GM21423 (cell line): ENCODE measurements around the gene UCP2.
"Not testable (repeated sequence)": the region's sequence is repeated elsewhere in the genome, so short reads cannot be mapped to it uniquely, and the experiment has no call there.

ENCODE experiments used
- ATAC-seq: cut with Tn5 transposase; IDR thresholded peaks from one replicate; pipeline ENCODE4 v1.9.1; 2021; ENCODE audit warnings: mild to moderate bottlenecking, moderate library complexity; ENCODE audit not compliant: unreplicated experiment

Gene UCP2

DNA sequence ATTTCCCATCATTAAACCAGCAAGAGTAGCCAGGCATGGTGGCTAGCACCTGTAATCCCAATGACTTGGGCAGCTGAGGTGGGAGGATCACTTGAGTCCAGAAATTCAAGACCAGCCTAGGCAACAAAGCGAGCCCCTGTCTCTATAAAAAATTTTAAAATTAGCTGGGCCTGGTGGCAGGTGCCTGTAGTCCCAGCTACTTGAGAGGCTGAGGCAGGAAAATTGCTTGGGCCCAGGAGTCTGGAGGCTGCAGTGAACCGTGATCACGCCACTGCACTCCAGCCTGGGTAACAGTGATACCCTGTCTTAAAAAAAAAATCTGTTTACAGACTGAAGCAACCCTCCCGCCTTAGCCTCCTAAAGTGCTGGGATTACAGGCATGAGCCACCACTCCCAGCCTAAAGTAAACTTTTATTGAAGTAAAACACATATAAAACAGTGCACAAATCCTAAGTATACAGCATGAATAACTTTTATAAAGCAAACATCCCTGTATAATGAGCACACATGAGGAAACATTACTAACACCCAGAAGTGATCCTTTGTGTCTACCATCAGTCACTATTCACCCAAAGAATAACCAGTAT, 13.6 kb upstream of the UCP2 start:
- ATAC-seq, result no peak

- peak; percentile 50 for ATAC-seq
Observed at GRCh38 chr11:73995731-73996130, 13.1 kb upstream of the UCP2 start.

DNA sequence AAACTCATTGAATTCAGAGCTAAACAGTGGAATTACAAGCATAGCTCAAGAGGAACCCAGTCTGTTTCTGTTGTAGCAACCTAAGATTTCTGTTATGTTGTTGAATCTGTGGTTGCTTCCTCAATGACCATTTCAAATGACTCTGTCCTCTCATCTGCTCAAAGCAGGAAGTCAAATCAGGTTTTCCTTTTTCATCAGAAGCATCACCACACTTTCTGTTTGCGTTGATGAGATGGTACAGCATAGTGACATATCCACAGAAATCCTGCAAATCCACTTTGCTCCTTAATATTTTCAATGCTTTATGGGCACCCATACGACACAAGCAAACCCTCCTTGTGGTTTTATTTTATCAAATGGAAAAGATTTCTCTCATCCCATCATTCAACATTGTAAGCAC, 12.6 kb upstream of the UCP2 start:
- ATAC-seq, result peak; percentile 44

- no peak for ATAC-seq
Observed at GRCh38 chr11:73991471-73992006, 8.9 kb upstream of the UCP2 start.

- ATAC-seq, result no peak
Observed at GRCh38 chr11:73990730-73991129, 8.1 kb upstream of the UCP2 start.

- ATAC-seq, result no peak
Observed at GRCh38 chr11:73989156-73989555, 6.5 kb upstream of the UCP2 start.

- ATAC-seq, result no peak
Observed at GRCh38 chr11:73988227-73988626, 5.6 kb upstream of the UCP2 start.

- ATAC-seq, result not testable (repeated sequence)
Observed at GRCh38 chr11:73985661-73986060, 3.0 kb upstream of the UCP2 start.

GRCh38 chr11:73983741-73984538, 1.3 kb upstream of the UCP2 start:
- no peak for ATAC-seq

DNA sequence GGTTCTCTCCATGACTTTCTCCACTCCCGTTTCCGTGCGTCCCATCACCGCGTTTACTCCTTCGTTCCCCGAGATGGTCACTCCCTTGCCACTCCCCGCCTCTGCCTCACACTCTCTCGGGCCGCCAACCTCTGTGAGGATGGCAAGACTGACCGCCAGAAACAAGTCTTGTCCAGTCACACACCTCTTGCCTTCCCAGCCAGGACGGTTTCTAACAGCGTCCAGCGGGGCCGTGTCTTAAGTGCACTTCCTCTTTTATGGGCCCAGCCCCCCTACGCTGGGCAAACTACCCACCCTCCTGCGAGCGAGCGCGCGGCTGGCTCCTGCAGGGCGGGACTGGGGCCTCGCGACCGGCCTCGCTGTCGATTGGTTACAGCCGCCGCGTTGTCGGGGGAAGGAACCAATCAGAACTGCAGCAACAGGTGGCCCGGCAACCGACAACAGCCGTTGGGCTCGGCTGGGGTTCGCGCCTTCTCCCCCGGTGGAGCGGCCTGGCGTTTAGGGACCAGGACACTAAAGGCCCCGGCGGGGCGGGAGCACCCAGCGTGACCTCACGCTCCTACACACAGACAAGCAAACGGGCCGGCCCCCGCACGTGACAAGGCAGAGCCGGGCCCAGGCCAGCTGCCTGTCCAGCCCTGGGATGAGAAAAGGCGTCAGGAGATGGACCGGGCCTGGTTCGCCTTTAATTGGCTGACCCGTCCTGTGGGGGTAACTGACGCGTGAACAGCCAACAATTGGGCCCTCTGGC, 522 bp upstream of the UCP2 start:
- ATAC-seq, result peak; percentile 68

DNA sequence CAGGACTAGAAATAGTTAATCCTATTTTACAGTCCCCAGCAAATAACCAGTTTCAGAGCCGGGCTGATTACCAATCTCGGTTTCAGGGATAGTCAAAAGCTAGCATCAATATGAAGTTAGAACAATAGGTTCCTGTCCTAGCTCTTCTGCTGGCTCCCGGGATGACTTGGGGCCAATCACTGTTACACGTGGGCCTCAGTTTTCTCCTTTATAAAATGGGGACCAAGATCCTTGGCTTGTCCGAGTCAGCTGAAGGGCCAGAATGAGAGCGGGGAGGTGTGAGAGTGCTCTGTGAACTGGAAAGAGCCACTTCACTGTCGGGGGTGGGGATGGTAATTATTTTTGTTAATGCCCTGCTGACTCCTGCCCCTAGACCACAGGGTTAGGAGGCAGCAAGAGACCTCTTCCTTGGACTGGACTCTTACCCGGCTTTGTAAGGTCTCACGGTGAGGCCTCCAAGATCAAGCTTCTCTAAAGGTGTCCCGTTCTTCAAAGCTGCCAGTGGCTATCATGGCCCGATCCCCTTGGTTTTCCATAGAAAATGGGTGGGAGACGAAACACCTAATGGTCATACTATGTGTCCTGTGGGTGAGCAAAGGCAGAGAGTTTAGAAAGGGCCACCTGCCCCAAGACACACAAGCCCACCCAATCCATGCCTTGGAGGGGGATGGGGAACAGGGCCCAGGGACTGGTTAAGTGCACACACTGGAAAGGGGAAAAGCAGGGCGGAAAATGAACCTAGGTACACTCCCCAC, 1.4 kb downstream of the UCP2 start:
- no peak for ATAC-seq

GRCh38 chr11:73980001-73980961, 2.4 kb downstream of the UCP2 start:
- peak; percentile 44 for ATAC-seq

DNA sequence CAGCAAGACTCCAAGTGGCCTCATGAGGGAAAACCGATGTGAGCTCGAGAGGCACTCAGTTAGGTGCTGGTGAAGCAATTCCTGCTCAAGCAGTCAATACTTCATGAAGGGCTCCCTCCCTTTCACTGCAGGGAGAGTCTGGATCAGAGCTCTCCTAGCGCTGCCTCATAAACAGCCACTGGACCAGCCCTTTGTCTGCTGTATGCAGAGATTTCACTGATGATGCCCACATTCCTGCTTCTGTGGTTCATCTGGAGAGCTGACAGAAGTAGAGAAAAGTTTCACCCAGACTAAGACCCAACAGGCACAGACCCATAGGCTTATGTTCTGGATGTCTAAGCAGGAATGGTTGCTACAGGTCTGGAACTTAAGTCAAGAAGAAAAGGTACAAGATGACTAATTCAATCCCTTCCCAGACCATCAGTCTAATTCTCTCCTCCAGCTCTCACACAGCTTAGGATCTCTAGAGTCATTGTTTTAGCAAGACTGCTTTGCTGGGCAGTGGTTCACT, 4.0 kb downstream of the UCP2 start:
- ATAC-seq, result no peak

DNA sequence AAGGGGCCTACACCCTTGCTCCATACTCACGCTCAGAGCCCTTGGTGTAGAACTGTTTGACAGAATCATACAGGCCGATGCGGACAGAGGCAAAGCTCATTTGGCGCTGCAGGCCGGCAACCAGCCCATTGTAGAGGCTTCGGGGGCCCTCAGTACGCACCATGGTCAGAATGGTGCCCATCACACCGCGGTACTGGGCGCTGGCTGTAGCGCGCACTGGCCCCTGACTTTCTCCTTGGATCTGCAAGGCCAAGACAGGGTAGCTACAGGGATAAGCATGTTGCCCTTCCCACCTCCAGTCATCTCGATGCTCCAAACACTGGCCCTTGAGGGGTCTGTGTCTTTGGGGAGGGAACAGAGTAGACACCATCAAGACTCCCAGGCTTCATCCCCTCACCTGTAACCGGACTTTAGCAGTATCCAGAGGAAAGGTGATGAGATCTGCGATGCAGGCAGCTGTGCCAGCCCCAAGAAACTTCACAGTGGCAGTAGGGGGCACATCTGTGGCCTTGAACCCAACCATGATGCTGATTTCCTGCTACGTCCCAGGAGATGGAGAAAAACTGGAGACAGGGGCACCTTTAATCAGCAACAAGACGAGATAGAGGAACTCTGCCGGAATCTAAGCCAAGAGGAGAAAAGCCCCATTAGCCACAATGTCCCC, 4.7 kb downstream of the UCP2 start:
- ATAC-seq, result no peak

- no peak for ATAC-seq
Observed at GRCh38 chr11:73976451-73977151, 6.0 kb downstream of the UCP2 start.

DNA sequence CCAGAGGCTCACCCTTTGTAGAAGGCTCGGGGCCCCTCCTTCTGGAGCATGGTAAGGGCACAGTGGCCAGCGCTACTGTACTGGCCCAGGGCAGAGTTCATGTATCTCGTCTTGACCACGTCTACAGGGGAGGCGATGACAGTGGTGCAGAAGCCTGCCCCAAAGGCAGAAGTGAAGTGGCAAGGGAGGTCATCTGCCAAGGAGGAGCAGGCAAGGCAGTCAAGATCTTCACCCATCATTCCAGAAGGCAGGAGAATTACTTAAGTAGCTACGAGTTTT, 7.2 kb downstream of the UCP2 start:
- no peak for ATAC-seq

DNA sequence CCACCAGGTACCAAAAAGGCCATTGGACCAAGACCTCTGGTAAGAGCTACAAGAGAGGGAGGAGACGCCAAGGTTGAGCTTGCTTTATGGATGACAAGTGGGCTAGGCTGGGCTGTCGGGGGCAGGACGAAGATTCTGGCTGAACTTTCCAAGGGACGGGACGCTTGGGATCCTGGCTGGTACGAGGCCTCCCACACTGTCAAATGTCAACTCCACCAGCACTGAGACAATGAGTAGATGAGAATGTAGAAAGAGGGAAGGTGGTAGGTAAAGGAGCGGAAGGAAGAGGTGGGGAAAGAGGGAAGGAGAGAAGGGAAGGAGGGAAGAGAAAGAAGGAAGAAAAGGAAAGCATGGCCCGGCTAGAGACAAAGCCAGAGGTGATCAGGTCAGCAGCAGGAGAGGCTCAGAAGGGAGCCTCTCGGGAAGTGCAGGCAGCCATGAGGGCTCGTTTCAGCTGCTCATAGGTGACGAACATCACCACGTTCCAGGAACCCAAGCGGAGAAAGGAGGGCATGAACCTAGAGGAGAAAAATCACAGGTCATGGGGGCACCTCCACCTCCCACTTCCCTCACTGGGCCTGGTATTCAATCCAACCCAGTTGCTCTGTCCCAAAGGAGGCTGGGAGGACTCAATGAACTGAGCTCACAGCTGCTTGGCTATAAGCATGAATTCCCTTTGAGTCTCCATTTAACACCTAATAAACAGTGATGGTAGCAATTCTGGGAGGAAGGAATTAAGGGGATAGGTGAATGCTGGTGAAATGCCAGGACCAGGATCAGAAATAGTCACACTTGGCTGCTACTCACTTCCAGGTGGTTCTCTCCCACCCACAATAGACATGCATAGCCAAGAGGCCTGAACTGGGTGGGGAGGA, 7.8 kb downstream of the UCP2 start:
- no peak for ATAC-seq
